ENCODE measurements around the gene MED16.

GRCh38 chr19:869245-870177 is 23.5 kb downstream of the MED16 start:
- TF ChIP-seq POLR2AphosphoS5 (IDR thresholded peaks at IDR 0.05; ENCODE audit: borderline replicate concordance, low read depth, low read length) = no peak
- TF ChIP-seq EZH2 (IDR thresholded peaks at IDR 0.05) = no peak
